Sciatic nerve (tissue), 2 donors: ENCODE measurements around the gene FKBP5. TPM values are rescaled to one million over a fixed set of nuclear protein-coding genes. Genes with fewer than 3 reads are reported as not detected.
"Not testable (repeated sequence)": the region's sequence is repeated elsewhere in the genome, so short reads cannot be mapped to it uniquely, and the experiment has no call there.

Source experiments
- ATAC-seq: fragments of 200-7000 bp; cut with Tn5 transposase; one replicate; pipeline ENCODE4 v1.9.1; 2020; ENCODE audit warnings: mild to moderate bottlenecking, moderate library complexity
- DNase-seq: peaks from one replicate; pipeline ENCODE4 v3.0.0-alpha.2; 2020; ENCODE audit warnings: low spot score
- intact Hi-C: fragments of 100-400 bp; cut with DNase I; formaldehyde crosslinking; loops from one replicate; pipeline ENCODE4 v1.14.2; 2022
- total RNA-seq: library from RNA; stranded (reverse); fragmentation: NEBNext Ultra II Directional; extraction: Animal tissue kit (Norgen Biotek cat#: 25700); gene quantifications from one replicate; pipeline ENCODE4 v1.2.1, GENCODE V29; 2021
- donor health status: DM: no; HTN: no; CAD: no.
- donor health status: DM: no; HTN: no; CAD: no.

FKBP5 gene
- total RNA-seq, 1 donor from 2014 or later, result 23.6 TPM

DNA sequence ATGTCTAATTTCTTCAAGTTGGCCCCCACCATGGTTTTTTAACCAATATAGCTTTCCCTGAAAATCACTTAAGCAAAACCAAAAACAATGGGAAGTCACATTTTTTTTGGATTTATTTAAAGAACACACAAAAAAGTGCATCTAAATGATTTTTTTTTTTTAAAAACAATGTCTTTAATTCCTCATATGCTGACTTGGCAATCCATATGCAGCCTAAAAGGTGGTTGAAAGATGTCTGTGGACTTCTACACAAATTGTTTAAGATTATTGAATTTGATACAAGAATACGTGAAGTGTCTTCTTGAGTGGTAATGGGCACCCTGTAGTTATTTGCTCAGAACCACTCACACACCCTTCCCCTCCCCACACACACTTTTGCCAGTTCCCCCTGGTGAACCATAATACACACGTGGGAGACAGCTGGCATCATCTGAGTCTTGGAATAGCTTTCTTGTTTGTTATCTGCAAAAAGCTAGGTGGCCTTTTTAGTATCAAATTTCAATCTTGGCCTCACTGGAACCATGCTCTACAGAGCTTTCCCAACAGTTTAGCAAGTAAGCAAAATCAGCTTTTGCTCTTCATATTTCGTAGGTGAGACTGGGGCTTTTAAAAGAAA, 115.1 kb downstream of the FKBP5 start:
- no peak for ATAC-seq
- intact Hi-C loops, result loop anchor here (5.0 kb wide), 1 partner anchor 1289 kb away; no protein-coding TSS in a partner anchor

DNA sequence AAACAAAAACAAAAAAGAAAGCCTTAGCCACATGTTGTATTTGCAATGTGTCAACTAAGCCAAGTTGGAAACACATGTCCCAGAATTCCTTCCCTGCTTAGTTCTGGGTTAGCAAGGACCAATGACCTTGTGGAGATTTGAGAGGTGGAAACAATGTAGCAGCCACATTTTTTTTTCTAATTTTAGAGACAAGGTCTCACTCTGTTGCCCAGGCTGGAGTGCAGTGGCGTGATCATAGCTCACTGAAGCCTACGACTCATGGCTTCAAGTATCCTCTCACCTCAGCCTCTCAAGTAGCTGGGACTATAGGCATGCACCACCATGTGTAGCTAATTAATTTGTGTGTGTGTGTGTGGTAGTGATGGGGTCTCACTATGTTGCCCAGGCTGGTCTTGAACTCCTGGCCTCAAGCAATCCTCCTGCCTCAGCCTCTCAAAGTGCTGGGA, 117.8 kb downstream of the FKBP5 start:
- not testable (repeated sequence) for ATAC-seq, DNase-seq
- intact Hi-C loops, result loop anchor here (5.0 kb wide), 1 partner anchor 1291 kb away; no protein-coding TSS in a partner anchor

More for the DNA sequence above, 115.1 kb downstream of the FKBP5 start:
- no peak for DNase-seq

DNA sequence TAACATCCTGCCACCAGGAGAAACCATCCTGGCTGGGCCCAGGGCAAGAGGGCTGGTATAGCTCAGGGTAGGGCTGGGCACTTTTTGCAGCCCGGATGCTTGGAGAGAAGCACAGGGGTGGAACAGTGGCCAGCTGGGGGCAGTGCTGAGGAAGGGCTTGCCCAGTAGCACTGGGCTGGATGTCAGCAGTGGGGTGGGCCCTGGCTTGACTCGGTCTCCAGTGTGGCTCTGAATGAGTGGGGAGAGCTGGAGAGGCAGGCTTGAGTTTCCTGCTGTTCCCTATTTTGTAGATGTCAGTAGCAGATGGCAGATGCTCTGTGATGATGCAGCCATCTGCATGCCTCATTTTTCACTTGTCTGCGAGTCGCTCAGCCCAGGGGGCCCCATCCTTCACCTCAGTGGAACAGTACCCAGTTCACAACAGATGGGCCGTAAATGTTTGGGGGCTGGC, 119.7 kb downstream of the FKBP5 start:
- intact Hi-C loops, result no loop called here
- peak; percentile 74 for ATAC-seq
- no peak for DNase-seq

DNA sequence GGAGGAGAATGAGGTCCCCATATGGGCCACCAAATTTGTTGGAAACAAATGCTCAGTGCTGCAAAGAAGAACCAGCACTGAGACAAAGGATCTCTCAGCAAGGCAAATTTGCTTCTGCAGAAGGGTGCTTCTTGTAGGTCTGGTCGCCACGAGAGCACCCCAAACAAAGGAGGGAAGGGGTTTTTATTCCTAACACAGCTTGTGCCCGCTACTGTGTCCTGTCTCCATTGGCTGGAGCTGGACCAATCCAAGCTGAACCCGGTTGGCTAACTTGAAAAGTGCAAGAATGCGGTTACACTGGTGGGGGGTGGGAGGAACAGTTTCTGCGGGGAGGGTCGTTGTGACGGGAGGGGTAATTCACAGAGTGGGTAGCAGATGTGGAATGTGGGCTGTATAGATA, 121.9 kb downstream of the FKBP5 start:
- intact Hi-C loops, result no loop called here
- ATAC-seq, result no peak
- DNase-seq, result no peak

DNA sequence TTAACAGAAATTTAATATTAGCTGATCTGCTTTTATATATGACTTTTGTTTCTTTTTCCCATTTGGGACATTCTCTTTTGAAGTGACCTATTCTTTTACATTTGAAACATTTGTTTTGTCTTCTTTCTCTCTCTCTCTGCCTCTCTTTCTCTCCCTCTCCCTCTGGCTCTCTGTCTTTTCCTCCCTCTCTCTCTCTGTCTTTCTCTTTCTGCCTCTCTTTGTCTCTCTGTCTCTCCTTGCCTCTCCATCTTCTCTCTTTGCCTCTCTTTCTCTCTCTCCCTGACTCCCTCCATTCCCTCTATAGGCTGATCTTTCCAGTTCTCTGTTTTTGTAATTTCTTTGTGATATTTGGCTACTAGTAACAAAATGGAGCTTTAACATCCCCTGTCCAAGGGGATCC, 124.0 kb downstream of the FKBP5 start:
- no peak for ATAC-seq

GRCh38 chr6:35562060-35562459, 126.7 kb downstream of the FKBP5 start:
- intact Hi-C loops, result no loop called here
- no peak for DNase-seq
- ATAC-seq, result no peak

More for the DNA sequence above, 124.0 kb downstream of the FKBP5 start:
- DNase-seq, result no peak
- intact Hi-C loops, result no loop called here

GRCh38 chr6:35561113-35561512, 127.6 kb downstream of the FKBP5 start:
- intact Hi-C loops, result no loop called here

GRCh38 chr6:35558571-35558970, 130.1 kb downstream of the FKBP5 start:
- ATAC-seq, result no peak
- intact Hi-C loops, result no loop called here
- no peak for DNase-seq

More at GRCh38 chr6:35561113-35561512, 127.6 kb downstream of the FKBP5 start:
- no peak for DNase-seq
- ATAC-seq, result no peak

GRCh38 chr6:35557239-35557638, 131.5 kb downstream of the FKBP5 start:
- DNase-seq (peak; percentile 60), ATAC-seq (peak; percentile 38)

DNA sequence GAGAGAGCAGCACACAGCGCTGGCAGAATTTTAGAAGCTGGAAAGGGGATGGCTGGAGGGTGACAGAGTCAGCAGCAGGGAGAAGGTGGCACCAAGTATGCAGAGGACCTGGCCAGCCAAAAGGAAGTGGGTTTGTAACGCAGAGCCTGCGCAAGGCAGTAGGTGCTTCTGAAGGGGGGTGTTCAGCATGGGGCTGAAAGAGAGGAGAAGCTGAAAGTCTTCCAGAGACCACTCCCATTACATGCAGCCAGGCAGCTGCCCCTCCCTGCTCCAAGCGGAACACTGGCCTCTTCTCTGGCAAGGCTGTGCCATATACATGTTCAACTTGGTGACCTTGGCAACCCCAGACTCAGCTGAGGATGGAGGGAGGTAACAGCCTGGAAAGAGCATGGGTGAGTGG, 133.9 kb downstream of the FKBP5 start:
- no peak for DNase-seq

More at GRCh38 chr6:35557239-35557638, 131.5 kb downstream of the FKBP5 start:
- intact Hi-C loops, result no loop called here

DNA sequence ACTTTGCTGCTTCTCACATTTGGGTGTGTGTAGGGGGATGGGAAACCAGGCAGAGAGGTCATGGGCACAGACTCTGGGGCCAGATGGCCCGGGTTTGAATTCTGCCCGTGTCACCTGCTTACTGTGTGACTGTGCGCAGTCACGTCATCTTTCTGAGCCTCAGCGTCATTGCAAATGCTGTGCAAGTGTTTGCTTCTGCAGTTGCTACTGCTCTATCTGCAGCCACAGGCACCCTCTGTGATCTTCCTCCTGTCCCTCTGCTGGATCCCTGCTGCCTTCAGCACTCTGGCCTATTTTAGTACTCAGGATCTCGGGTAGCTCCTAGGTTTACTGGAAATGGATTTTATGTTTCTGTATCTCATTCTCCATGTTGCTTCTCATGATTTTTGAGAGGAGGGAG, 135.4 kb downstream of the FKBP5 start:
- intact Hi-C loops, result no loop called here

More for the DNA sequence above, 133.9 kb downstream of the FKBP5 start:
- intact Hi-C loops, result no loop called here
- ATAC-seq, result no peak

GRCh38 chr6:35552285-35552917, 136.3 kb downstream of the FKBP5 start:
- intact Hi-C loops, result no loop called here

More for the DNA sequence above, 135.4 kb downstream of the FKBP5 start:
- DNase-seq (no peak), ATAC-seq (no peak)

DNA sequence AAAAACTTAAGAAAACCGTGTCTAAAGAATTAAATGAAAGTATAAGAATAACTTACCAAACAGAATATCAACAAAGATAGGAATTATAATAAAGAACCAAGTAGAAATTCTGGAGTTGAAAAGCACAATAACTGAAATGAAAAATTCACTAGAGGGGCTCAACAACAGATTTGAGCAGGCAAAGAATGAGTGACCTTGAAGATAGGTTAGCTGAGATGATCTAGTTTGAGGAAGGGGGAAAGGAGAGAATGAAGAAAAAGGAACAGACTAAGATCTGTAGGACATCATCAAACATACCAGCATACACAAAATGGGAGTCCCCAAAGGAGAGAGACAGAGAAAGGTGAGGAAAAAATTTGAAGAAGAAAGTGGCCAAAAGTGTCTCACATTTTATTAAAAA, 138.3 kb downstream of the FKBP5 start:
- intact Hi-C loops, result no loop called here
- DNase-seq, result no peak
- ATAC-seq, result no peak

More at GRCh38 chr6:35552285-35552917, 136.3 kb downstream of the FKBP5 start:
- no peak for DNase-seq
- no peak for ATAC-seq

- no peak for DNase-seq
- ATAC-seq, result no peak
- intact Hi-C loops, result no loop called here
These were observed 141.0 kb downstream of the FKBP5 start for GRCh38 chr6:35547676-35548075.

GRCh38 chr6:35544769-35545361, 143.8 kb downstream of the FKBP5 start:
- DNase-seq (no peak), ATAC-seq (no peak)
- intact Hi-C loops, result no loop called here

DNA sequence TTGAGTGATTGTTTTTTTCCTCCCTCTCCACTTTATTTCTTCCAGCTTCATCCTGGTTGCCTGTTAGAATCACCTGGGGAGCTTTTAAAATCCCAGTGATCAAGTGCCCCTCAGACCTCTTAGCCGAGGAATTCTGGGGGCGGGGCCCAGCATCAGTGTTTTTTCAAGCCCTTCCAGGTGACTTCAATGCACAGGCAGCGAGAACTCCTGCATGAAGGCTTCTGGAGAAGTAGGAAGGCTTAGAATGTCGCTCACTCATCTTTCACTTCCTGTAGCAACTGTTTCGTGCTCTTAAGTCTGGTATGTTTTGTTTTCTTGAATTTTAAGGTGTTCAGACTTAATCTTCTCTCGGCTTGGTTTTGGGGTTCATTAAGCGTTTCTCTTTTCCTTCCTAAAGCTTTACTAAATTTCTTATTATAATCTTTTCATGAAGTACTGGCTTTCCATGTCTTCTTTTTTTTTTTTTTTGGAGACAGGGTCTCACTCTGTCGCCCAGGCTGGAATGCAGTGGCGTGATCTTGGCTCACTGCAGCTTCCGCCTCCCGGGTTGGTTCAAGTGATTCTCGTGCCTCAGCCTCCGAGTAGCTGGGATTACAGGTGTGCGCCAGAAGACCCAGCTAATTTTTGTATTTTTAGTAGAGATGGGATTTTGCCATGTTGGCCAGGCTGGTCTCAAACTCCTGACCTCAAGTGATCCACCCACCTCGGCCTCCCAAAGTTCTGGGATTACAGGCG, 145.1 kb downstream of the FKBP5 start:
- intact Hi-C loops, result no loop called here
- ATAC-seq (no peak), DNase-seq (no peak)

DNA sequence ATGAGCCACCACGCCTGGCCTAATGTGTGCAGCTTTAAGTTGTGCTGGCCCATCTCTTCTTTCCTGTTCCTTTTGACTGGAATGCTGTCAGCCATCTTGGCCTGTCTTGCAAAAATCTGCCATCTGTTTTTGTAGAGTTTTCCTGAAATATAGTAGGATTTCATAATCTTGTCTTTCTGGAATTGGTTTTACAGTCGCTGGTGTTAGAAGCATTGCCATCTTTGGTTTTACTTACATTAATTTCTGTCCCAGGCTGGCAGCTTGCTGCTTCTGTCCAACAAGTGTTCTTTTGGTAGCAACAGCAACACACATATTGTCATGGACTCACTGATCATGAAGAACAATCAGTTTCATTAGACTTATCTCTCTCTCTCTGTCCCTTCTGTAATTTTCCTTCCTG, 146.9 kb downstream of the FKBP5 start:
- DNase-seq, result no peak
- ATAC-seq, result no peak
- intact Hi-C loops, result no loop called here

- ATAC-seq (no peak), DNase-seq (no peak)
- intact Hi-C loops, result no loop called here
These were observed 149.5 kb downstream of the FKBP5 start for GRCh38 chr6:35539223-35539622.

DNA sequence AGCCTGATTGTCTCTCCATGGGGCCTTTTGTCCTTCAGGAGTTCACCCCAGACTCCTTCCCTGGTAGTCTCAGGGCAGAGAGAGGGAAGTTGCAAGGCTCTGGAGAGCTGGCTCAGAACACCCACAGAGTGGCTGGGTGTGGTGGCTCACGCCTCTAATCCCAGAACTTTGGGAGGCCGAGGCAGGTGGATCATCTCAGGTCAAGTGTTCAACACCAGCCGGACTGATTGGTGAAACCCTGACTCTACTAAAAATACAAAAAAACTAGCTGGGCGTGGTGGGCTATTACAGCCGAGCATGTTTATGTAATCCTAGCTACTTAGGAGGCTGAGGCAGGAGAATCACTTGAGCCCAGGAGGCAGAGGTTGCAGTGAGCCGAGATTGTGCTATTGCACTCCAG, 152.9 kb downstream of the FKBP5 start:
- DNase-seq, intact Hi-C loops, ATAC-seq: not testable (repeated sequence)
